Measurements from ENCODE around the gene NUBP1.

DNA sequence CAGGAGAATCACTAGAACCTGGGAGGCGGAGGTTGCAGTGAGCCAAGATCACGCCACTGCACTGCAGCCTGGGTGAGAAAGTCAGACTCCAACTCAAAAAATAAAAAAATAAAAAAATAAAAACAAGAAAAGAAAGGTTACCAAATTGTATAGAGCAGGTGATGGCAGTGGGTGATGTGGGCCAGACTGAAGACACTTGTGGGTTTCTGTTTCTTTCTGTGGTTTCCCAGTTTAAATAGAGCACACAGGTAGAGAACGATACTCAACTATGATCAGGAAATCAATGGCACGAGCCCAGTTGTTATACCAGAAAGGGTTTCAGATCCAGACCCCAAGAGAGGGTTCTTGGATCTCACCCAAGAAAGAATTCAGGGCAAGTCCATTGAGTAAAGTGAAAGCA lies 32.6 kb downstream of the NUBP1 start:
- TF ChIP-seq, protein P1, sequence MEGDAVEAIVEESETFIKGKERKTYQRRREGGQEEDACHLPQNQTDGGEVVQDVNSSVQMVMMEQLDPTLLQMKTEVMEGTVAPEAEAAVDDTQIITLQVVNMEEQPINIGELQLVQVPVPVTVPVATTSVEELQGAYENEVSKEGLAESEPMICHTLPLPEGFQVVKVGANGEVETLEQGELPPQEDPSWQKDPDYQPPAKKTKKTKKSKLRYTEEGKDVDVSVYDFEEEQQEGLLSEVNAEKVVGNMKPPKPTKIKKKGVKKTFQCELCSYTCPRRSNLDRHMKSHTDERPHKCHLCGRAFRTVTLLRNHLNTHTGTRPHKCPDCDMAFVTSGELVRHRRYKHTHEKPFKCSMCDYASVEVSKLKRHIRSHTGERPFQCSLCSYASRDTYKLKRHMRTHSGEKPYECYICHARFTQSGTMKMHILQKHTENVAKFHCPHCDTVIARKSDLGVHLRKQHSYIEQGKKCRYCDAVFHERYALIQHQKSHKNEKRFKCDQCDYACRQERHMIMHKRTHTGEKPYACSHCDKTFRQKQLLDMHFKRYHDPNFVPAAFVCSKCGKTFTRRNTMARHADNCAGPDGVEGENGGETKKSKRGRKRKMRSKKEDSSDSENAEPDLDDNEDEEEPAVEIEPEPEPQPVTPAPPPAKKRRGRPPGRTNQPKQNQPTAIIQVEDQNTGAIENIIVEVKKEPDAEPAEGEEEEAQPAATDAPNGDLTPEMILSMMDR (IDR thresholded peaks at IDR 0.05; ENCODE audit: insufficient read depth, low read length, poor library complexity, severe bottlenecking), result no peak
- TF ChIP-seq EZH2phosphoT487 (conservative IDR thresholded peaks at IDR 0.05; ENCODE audit: low read length), result no peak
